IMR-90 (cell line): ENCODE results near the gene TMED6. TPM values are rescaled to one million over a fixed set of nuclear protein-coding genes. Genes with fewer than 3 reads are reported as not detected.

ENCODE experiments used
- ATAC-seq: fragments of 200-7000 bp; cut with Tn5 transposase; 2 replicates; pipeline ENCODE4 v1.9.1; 2020; ENCODE audit warnings: low read depth, mild to moderate bottlenecking, moderate library complexity
- BruUV-seq: library from RNA; stranded (reverse); fragments of 400-500 nt; replicated peaks from 2 replicates; lab custom pipeline; 2021; lab: Mats Ljungman, UMichigan
- CTCF ChIA-PET: fragments of 300-600 bp; formaldehyde crosslinking; extraction: SDS; loops from one replicate; lab custom pipeline; 2021; ENCODE audit warnings: antibody characterized with exemption; lab: Yijun Ruan, JAX
- POLR2A ChIA-PET: fragments of 300-600 bp; sonication (Branson Sonifier 250); formaldehyde crosslinking; loops from one replicate; lab custom pipeline; 2022; ENCODE audit warnings: antibody characterized with exemption; ENCODE audit not compliant: unreplicated experiment; lab: Charles Lee
- DNase-seq: peaks from one replicate; pipeline ENCODE4 v3.0.0; 2013
- H2AFZ ChIP-seq: replicated peaks from 2 replicates; pipeline ENCODE3; 2013; ENCODE audit warnings: low read length, mild to moderate bottlenecking; ENCODE audit not compliant: poor library complexity
- H2AK5ac ChIP-seq: 2 replicates; pipeline ENCODE4 v1.6.1; 2013; ENCODE audit warnings: low read depth, low read length, inconsistent platforms
- H2AK9ac ChIP-seq: replicated peaks from 2 replicates; pipeline ENCODE3; 2013; ENCODE audit warnings: mild to moderate bottlenecking, low read depth, low read length, moderate library complexity; ENCODE audit not compliant: poor library complexity
- H2BK120ac ChIP-seq: 2 replicates; pipeline ENCODE4 v1.6.1; 2013; ENCODE audit warnings: low read depth, low read length, inconsistent platforms
- H2BK15ac ChIP-seq: 3 replicates; pipeline ENCODE4 v1.6.1; 2013; ENCODE audit warnings: low read depth, low read length, inconsistent platforms
- H2BK20ac ChIP-seq: 2 replicates; pipeline ENCODE4 v1.6.1; 2013; ENCODE audit warnings: low read depth, mild to moderate bottlenecking, inconsistent platforms, low read length, moderate library complexity
- H2BK5ac ChIP-seq: 2 replicates; pipeline ENCODE4 v1.6.1; 2013; ENCODE audit warnings: mild to moderate bottlenecking, low read depth, low read length, inconsistent platforms; ENCODE audit not compliant: poor library complexity, severe bottlenecking
- H3K14ac ChIP-seq: replicated peaks from 2 replicates; pipeline ENCODE4 v1.6.1; 2013; ENCODE audit warnings: low read depth, low read length, inconsistent platforms
- H3K18ac ChIP-seq: 2 replicates; pipeline ENCODE4 v1.6.1; 2013; ENCODE audit warnings: low read depth, low read length, control low read depth
- H3K23ac ChIP-seq: 2 replicates; pipeline ENCODE4 v1.6.1; 2013; ENCODE audit warnings: low read depth, low read length, inconsistent platforms
- H3K27ac ChIP-seq: 2 replicates; pipeline ENCODE4 v1.5.1; 2013; ENCODE audit warnings: mild to moderate bottlenecking, control low read depth, low read length; ENCODE audit not compliant: insufficient read depth
- H3K27me3 ChIP-seq: 2 replicates; pipeline ENCODE4 v1.6.1; 2013; ENCODE audit warnings: low read length; ENCODE audit not compliant: control insufficient read depth, insufficient read depth
- H3K36me3 ChIP-seq: 2 replicates; pipeline ENCODE4 v1.6.1; 2013; ENCODE audit warnings: low read length, mixed read lengths; ENCODE audit not compliant: control insufficient read depth, insufficient read depth
- H3K4ac ChIP-seq: 2 replicates; pipeline ENCODE4 v1.6.1; 2013; ENCODE audit warnings: low read depth, low read length, inconsistent platforms
- H3K4me1 ChIP-seq: 2 replicates; pipeline ENCODE4 v1.6.1; 2013; ENCODE audit warnings: low read length, mixed read lengths; ENCODE audit not compliant: control insufficient read depth, insufficient read depth
- H3K4me2 ChIP-seq: 2 replicates; pipeline ENCODE4 v1.6.1; 2013; ENCODE audit warnings: low read depth, mild to moderate bottlenecking, control low read depth, low read length, moderate library complexity
- H3K4me3 ChIP-seq: 2 replicates; pipeline ENCODE4 v1.5.1; 2013; ENCODE audit warnings: low read depth, mild to moderate bottlenecking, control low read depth, low read length, moderate library complexity; ENCODE audit not compliant: insufficient read depth
- H3K56ac ChIP-seq: 2 replicates; pipeline ENCODE4 v1.6.1; 2013; ENCODE audit warnings: low read length, inconsistent platforms; ENCODE audit not compliant: insufficient read depth; ENCODE audit errors: extremely low read depth
- H3K79me1 ChIP-seq, 2 experiments: 2 replicates each; pipeline ENCODE4 v1.6.1; 2013; ENCODE audit warnings: low read length in 2 of 2, inconsistent platforms in 1 of 2, low read depth in 1 of 2
- H3K9ac ChIP-seq: 2 replicates; pipeline ENCODE4 v1.6.1; 2013; ENCODE audit warnings: low read depth, low read length, control low read depth
- H3K9me1 ChIP-seq: 2 replicates; pipeline ENCODE4 v1.6.1; 2013; ENCODE audit warnings: low read length, inconsistent platforms; ENCODE audit not compliant: insufficient read depth
- H3K9me3 ChIP-seq: 2 replicates; pipeline ENCODE4 v1.6.1; 2013; ENCODE audit warnings: low read length; ENCODE audit not compliant: control insufficient read depth, insufficient read depth
- H4K20me1 ChIP-seq: 2 replicates; pipeline ENCODE4 v1.6.1; 2013; ENCODE audit warnings: low read length, inconsistent platforms; ENCODE audit not compliant: insufficient read depth
- H4K5ac ChIP-seq: 2 replicates; pipeline ENCODE4 v1.6.1; 2013; ENCODE audit warnings: mild to moderate bottlenecking, low read depth, low read length, control low read depth
- H4K8ac ChIP-seq, 2 experiments: 2 replicates each; pipeline ENCODE4 v1.6.1; 2013; ENCODE audit warnings: low read depth in 2 of 2, low read length in 2 of 2, control low read depth in 1 of 2, inconsistent platforms in 1 of 2
- H4K91ac ChIP-seq: 2 replicates; pipeline ENCODE4 v1.6.1; 2013; ENCODE audit warnings: low read depth, low read length, inconsistent platforms; ENCODE audit not compliant: insufficient read depth
- BHLHE40 ChIP-seq: fragments of 150-350 bp; IDR thresholded peaks from 2 replicates; pipeline ENCODE4 v1.6.1; 2016; ENCODE audit warnings: mild to moderate bottlenecking, low read depth, low read length
- CEBPB ChIP-seq: IDR thresholded peaks from 2 replicates; pipeline ENCODE4 v1.6.1; 2012; ENCODE audit warnings: low read depth, low read length, improper control_type of control experiment
- CHD1 ChIP-seq: IDR thresholded peaks from 2 replicates; pipeline ENCODE4 v1.6.1; 2012; ENCODE audit warnings: low read depth, low read length, improper control_type of control experiment
- CTCF ChIP-seq: conservative IDR thresholded peaks from 2 replicates; pipeline ENCODE4 v1.5.1; 2012; ENCODE audit warnings: mild to moderate bottlenecking, low read depth, low read length, improper control_type of control experiment
- ELK1 ChIP-seq: fragments of 150-350 bp; IDR thresholded peaks from 2 replicates; pipeline ENCODE4 v1.6.1; 2016; ENCODE audit warnings: low read depth, mild to moderate bottlenecking, low read length, moderate library complexity, borderline replicate concordance
- FOS ChIP-seq: fragments of 150-350 bp; IDR thresholded peaks from 2 replicates; pipeline ENCODE4 v1.6.1; 2016; ENCODE audit warnings: low read depth, low read length
- MXI1 ChIP-seq: IDR thresholded peaks from 2 replicates; pipeline ENCODE4 v1.6.1; 2012; ENCODE audit warnings: low read depth, mild to moderate bottlenecking, low read length, moderate library complexity, borderline replicate concordance
- POLR2A ChIP-seq: IDR thresholded peaks from 2 replicates; pipeline ENCODE4 v1.6.1; 2012; ENCODE audit warnings: mild to moderate bottlenecking, low read depth, low read length
- RCOR1 ChIP-seq: IDR thresholded peaks from 2 replicates; pipeline ENCODE4 v1.6.1; 2012; ENCODE audit warnings: mild to moderate bottlenecking, low read length, improper control_type of control experiment; ENCODE audit not compliant: insufficient replicate concordance
- RFX5 ChIP-seq: IDR thresholded peaks from 2 replicates; pipeline ENCODE4 v1.8.0; 2012; ENCODE audit warnings: low read depth, mild to moderate bottlenecking, low read length, moderate library complexity
- SMC3 ChIP-seq: fragments of 150-350 bp; IDR thresholded peaks from 2 replicates; pipeline ENCODE4 v1.6.1; 2016; ENCODE audit warnings: low read depth, mild to moderate bottlenecking, antibody characterized with exemption, low read length, moderate library complexity
- USF2 ChIP-seq: fragments of 150-350 bp; IDR thresholded peaks from 2 replicates; pipeline ENCODE4 v1.6.1; 2017; ENCODE audit warnings: mild to moderate bottlenecking, antibody characterized with exemption, low read length, low read depth
- WGBS, 2 experiments: methylation state at CpG; one replicate each; pipeline versions ENCODE4 v1.1.5 to v1.1.7; 2013; ENCODE audit warnings: missing lambda C conversion rate in 2 of 2; ENCODE audit not compliant: insufficient read length in 1 of 2; ENCODE audit errors: extremely low coverage in 2 of 2; 5-methylcytosine and 5-hydroxymethylcytosine counted together
- dilution Hi-C: fragments of 300-500 bp; cut with HindIII; formaldehyde crosslinking; loops from one replicate; pipeline ENCODE4 v1.14.3; 2018; ENCODE audit warnings: low sequenced_read_pairs; ENCODE audit not compliant: unreplicated experiment
- in situ Hi-C: fragments of 300-500 bp; cut with MboI; formaldehyde crosslinking; loops from 3 replicates; pipeline ENCODE4 v1.14.3; 2019; ENCODE audit warnings: low sequenced_read_pairs, inconsistent platforms, mixed read lengths
- intact Hi-C: fragments of 100-400 bp; cut with micrococcal nuclease; formaldehyde crosslinking; loops from 2 replicates; pipeline ENCODE4 v1.10.0; 2022
- polyA plus RNA-seq, 3 experiments: library from polyadenylated mRNA; depleted of rRNA; stranded (reverse); fragments of >200 nt; gene quantifications; 2 replicates each; pipeline ENCODE4 v1.2.3, GENCODE V29; 2012; ENCODE audit warnings: low replicate concordance in 1 of 3
- total RNA-seq: library from RNA; depleted of rRNA; stranded (reverse); fragments of >200 nt; gene quantifications from 2 replicates; pipeline ENCODE4 v1.2.3, GENCODE V29; 2012

The TMED6 gene
- total and polyA plus RNA-seq, 2 of the 4 experiments (the other 2 are of a cell fraction) = 0.10 TPM; not detected in 1

GRCh38 chr16:69339289-69340094 is 12.1 kb downstream of the TMED6 start, which contains the start of the genes COG8 and NIP7:
TSS of gene COG8 (minus strand) at chr16:69339564. CDS start at chr16:69339552, 12 bp downstream.
TSS of gene NIP7 (plus strand) at chr16:69339772. CDS start at chr16:69339830, 58 bp downstream.
- DNase-seq (peak; percentile 98), ATAC-seq (peak; percentile 97)
- no peaks in the 10 kb centered on the region for H3K9me1 ChIP-seq
- WGBS, 2 experiments = 1% methylated on average over 45 of the region's 77 CpGs; no CpG with 5 or more reads in 1 of the 2 experiments
- peak within 1 kb of the TSS; percentile 90 for H3K4ac ChIP-seq
- H3K4me2 ChIP-seq = peak within 1 kb of the TSS; percentile 95
- H3K18ac ChIP-seq = no peak within 1 kb of the TSS
- H4K20me1 ChIP-seq = no peaks in the 10 kb centered on the region
- POLR2A ChIA-PET = interaction anchor here (0.6 kb wide), 1 partner anchor 10 kb away, joined by 5 read pairs; no protein-coding TSS in a partner anchor
- no peak within 1 kb of the TSS; the same call in 2 of the 3 replicates for H2BK15ac ChIP-seq
- peaks cover 4% of the 10 kb centered on the region for H3K4me1 ChIP-seq
- intact Hi-C loops (loop anchor here (1.0 kb wide), 1 partner anchor 415 kb away; the partner anchor contains the start of gene NOB1), in situ Hi-C loops (no loop called here), dilution Hi-C loops (no loop called here)
- H3K23ac ChIP-seq = peak within 1 kb of the TSS; percentile 91
- H2BK5ac ChIP-seq = peak within 1 kb of the TSS; percentile 75
- TF ChIP-seq RCOR1 (no peak), BHLHE40 (no peak), CTCF (peak; percentile 87), FOS (no peak), CEBPB (no peak), RFX5 (no peak), CHD1 (no peak; the same call in 1 of the 2 replicates), ELK1 (no peak), USF2 (peak; percentile 7; the same call in 1 of the 2 replicates), MXI1 (peak; percentile 82; the same call in 1 of the 2 replicates), POLR2A (peak; percentile 80), SMC3 (no peak)
- peak within 1 kb of the TSS; percentile 72 for H4K91ac ChIP-seq
- no peaks in the 10 kb centered on the region for H3K27me3 ChIP-seq
- peak within 1 kb of the TSS; percentile 68 for H3K27ac ChIP-seq
- peak within 1 kb of the TSS; percentile 63 for H3K56ac ChIP-seq
- CTCF ChIA-PET = no interaction called here
- TSS peak; percentile 55 for BruUV-seq
- peak within 1 kb of the TSS; percentile 69 for H3K4me3 ChIP-seq
- H2AK5ac ChIP-seq = peak within 1 kb of the TSS; percentile 84
- H2BK120ac ChIP-seq = no peak within 1 kb of the TSS; the same call in 1 of the 2 replicates
- H2AFZ ChIP-seq = peak within 1 kb of the TSS; percentile 98
- H3K9ac ChIP-seq = peak within 1 kb of the TSS; percentile 83
- H3K36me3 ChIP-seq = peaks cover 26% of the 10 kb centered on the region
- peak within 1 kb of the TSS; percentile 97 for H2AK9ac ChIP-seq
- peak within 1 kb of the TSS; percentile 70 to 84 for H4K8ac ChIP-seq
- H3K14ac ChIP-seq = peak within 1 kb of the TSS; percentile 93
- H4K5ac ChIP-seq = peak within 1 kb of the TSS; percentile 32
- no peak within 1 kb of the TSS for H2BK20ac ChIP-seq
- H3K79me1 ChIP-seq = peaks cover 29 to 58% of the 10 kb centered on the region in 2 experiments
- no peaks in the 10 kb centered on the region for H3K9me3 ChIP-seq
